PC-3 (cell line): ENCODE measurements around the gene NOMO2.
"Not testable (repeated sequence)": the region's sequence is repeated elsewhere in the genome, so short reads cannot be mapped to it uniquely, and the experiment has no call there.

ENCODE experiments used
- EZH2 ChIP-seq: fragments of 300-600 bp; sonication (generic); IDR thresholded peaks from one replicate; pipeline ENCODE4 v1.6.1; 2017; ENCODE audit warnings: antibody characterized with exemption, mild to moderate bottlenecking, low read length; ENCODE audit not compliant: unreplicated experiment
- TF ChIP-seq, protein P1 (sequence below): fragments of 300-600 bp; sonication (generic); conservative IDR thresholded peaks from 2 replicates; pipeline ENCODE4 v1.5.1; 2017; ENCODE audit warnings: antibody characterized with exemption, low read depth, mild to moderate bottlenecking, low read length

DNA sequence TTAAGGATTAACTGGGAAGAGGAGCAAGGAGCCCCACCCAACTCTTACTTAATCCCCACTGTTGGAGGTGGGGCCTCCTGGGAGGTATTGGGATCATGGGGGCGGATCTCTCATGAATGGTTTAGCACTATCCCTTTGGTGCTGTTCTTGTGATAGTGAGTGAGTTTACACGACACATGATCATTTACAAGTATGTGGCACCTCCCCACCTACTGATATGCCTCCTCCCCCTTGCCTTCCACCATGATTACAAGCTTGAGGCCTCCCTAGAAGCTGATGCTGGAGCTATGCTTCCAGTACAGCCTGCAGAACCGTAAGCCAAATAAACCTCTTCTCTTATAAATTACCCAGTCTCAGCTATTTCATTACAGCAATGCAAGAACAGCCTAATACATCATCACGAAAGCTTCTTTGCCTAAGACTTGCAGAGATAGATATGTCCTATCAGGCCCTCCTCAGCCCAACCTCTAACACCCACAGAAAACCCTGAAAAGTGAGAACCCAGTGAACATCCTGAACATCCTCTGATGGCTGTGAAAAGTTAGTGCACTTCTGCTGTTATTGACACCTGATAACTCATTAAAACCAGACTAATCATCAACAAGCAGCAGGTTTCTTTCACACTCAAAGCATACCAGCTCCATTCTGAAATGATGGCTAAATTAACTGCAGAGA, 41.8 kb upstream of the NOMO2 start:
- TF ChIP-seq EZH2 = not testable (repeated sequence)
- TF ChIP-seq, protein P1, sequence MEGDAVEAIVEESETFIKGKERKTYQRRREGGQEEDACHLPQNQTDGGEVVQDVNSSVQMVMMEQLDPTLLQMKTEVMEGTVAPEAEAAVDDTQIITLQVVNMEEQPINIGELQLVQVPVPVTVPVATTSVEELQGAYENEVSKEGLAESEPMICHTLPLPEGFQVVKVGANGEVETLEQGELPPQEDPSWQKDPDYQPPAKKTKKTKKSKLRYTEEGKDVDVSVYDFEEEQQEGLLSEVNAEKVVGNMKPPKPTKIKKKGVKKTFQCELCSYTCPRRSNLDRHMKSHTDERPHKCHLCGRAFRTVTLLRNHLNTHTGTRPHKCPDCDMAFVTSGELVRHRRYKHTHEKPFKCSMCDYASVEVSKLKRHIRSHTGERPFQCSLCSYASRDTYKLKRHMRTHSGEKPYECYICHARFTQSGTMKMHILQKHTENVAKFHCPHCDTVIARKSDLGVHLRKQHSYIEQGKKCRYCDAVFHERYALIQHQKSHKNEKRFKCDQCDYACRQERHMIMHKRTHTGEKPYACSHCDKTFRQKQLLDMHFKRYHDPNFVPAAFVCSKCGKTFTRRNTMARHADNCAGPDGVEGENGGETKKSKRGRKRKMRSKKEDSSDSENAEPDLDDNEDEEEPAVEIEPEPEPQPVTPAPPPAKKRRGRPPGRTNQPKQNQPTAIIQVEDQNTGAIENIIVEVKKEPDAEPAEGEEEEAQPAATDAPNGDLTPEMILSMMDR = not testable (repeated sequence)
